ENCODE results near the gene IGHMBP2. TPM values are rescaled to one million over a fixed set of nuclear protein-coding genes. Genes with fewer than 3 reads are reported as not detected.
A peak's percentile ranks its signal among the peaks of the same experiment; 100 is the strongest.

The IGHMBP2 gene
- total and polyA plus RNA-seq, 2 of the 8 experiments (the other 6 are each of a cell fraction or from before 2014, with no cell fraction given), result 8.4 to 17.6 TPM

- ChIA-PET CTCF (ENCODE audit: partially characterized antibody) (interaction anchor here (0.7 to 1.1 kb wide), 4 partner anchors 13 to 55 kb away, joined by 3 to 4 read pairs (median 3); no protein-coding TSS in a partner anchor), POLR2A (ENCODE audit: partially characterized antibody) (interaction anchor here (0.6 to 1.0 kb wide), 3 partner anchors 18 to 1863 kb away, joined by 3 read pairs; partner anchors contain the start of gene C11orf24)
- Histone ChIP-seq H2AFZ (ENCODE audit: low read length) (no peak overlapping the region), H4K20me1 (replicated peaks in 1 of 2; ENCODE audit: control insufficient read depth in 1 of 2, insufficient read depth in 2 of 2, low read length in 2 of 2) (no peaks in the 10 kb centered on the region), H3K56ac (replicated peaks; ENCODE audit: insufficient read length, low read depth, low read length) (no peak overlapping the region), H3K23ac (ENCODE audit: insufficient read length) (no peak overlapping the region), H2BK5ac (ENCODE audit: low read depth, low read length) (no peak overlapping the region), H2BK20ac (ENCODE audit: low read length) (no peak overlapping the region), H3K27me3 (replicated peaks in 1 of 4; ENCODE audit: control insufficient read depth in 3 of 4, extremely low read depth in 1 of 4, insufficient read depth in 3 of 4, low read length in 3 of 4) (peaks cover 5 to 27% (median 14%) of the 10 kb centered on the region in 4 experiments; a peak in 6 of 7 replicates), H2BK12ac (ENCODE audit: low read depth, low read length) (no peak overlapping the region), H3K9me3 (ENCODE audit: insufficient read depth in 2 of 2, low read depth in 1 of 2, low read length in 1 of 2) (peaks cover 0 to 6% of the 10 kb centered on the region in 2 experiments; a peak in 1 of 4 replicates), H4K5ac (ENCODE audit: insufficient read length, low read depth, low read length) (no peak overlapping the region), H3K4me3 (ENCODE audit: extremely low read depth in 1 of 4, insufficient read depth in 2 of 4, low read depth in 3 of 4, low read length in 4 of 4) (no peak overlapping the region), H3K36me3 (ENCODE audit: control insufficient read depth in 2 of 4, insufficient read depth in 4 of 4, low read length in 3 of 4) (no peaks in the 10 kb centered on the region), H2BK120ac (replicated peaks; ENCODE audit: low read depth, low read length) (no peak overlapping the region), H3K9ac (replicated peaks in 1 of 4; ENCODE audit: extremely low read depth in 1 of 4, low read depth in 3 of 4, low read length in 3 of 4) (no peak overlapping the region), H3K79me1 (ENCODE audit: low read depth, low read length) (no peaks in the 10 kb centered on the region), H3K79me2 (ENCODE audit: control insufficient read depth in 1 of 2, insufficient read depth in 2 of 2, low read length in 2 of 2) (no peaks in the 10 kb centered on the region), H3K23me2 (ENCODE audit: low read depth, low read length) (peaks cover 11% of the 10 kb centered on the region; the same call in 1 of the 2 replicates), H2AK5ac (ENCODE audit: low read depth, low read length) (no peak overlapping the region), H2BK15ac (ENCODE audit: low read length) (no peak overlapping the region), H3K4ac (replicated peaks; ENCODE audit: insufficient read length, low read depth, low read length) (no peak overlapping the region), H3K14ac (ENCODE audit: insufficient read length) (no peak overlapping the region), H3K4me2 (ENCODE audit: insufficient read depth in 1 of 2, low read depth in 2 of 2, low read length in 2 of 2) (no peak overlapping the region; a peak in 1 of 4 replicates), H4K8ac (ENCODE audit: extremely low read depth, insufficient read depth, low read length) (no peak overlapping the region), H3K4me1 (replicated peaks in 1 of 4; ENCODE audit: control insufficient read depth in 3 of 4, insufficient read depth in 4 of 4, low read length in 3 of 4) (peaks cover 0 to 6% (median 1%) of the 10 kb centered on the region in 4 experiments; a peak in 3 of 7 replicates), H3K27ac (ENCODE audit: low read depth, low read length) (no peak overlapping the region), H4K91ac (replicated peaks; ENCODE audit: insufficient read length, low read length) (no peak overlapping the region), H3K18ac (ENCODE audit: extremely low read depth, low read length) (no peak overlapping the region)
- TF ChIP-seq CTCF (IDR thresholded peaks at IDR 0.05; ENCODE audit: control extremely low read depth in 1 of 3, insufficient read depth in 1 of 3, low read depth in 1 of 3, low read length in 3 of 3), result peak; percentile 10 to 23 (median 14); a peak in 2 of 4 replicates
- peak in 1 of 2 experiments; percentile 20; a peak in 1 of 4 replicates for TF ChIP-seq RAD21 (IDR thresholded peaks at IDR 0.05 in 1 of 2, conservative IDR thresholded peaks at IDR 0.05 in 1 of 2; ENCODE audit: low read depth in 2 of 2, low read length in 2 of 2)
- no peak for TF ChIP-seq PHF8 (conservative IDR thresholded peaks at IDR 0.05; ENCODE audit: low read depth, low read length)
- FAIRE-seq (no peak), DNase-seq (ENCODE audit: low read depth in 1 of 2, low spot score in 2 of 2) (no peak)
- 72% methylated on average over 8 of the region's 8 CpGs; no CpG with 5 or more reads in 1 of the 2 experiments for WGBS, 2 experiments (ENCODE audit: extremely low coverage in 1 of 2, insufficient coverage in 1 of 2, insufficient read length in 1 of 2, insufficient replicate concordance in 2 of 2, low coverage in 1 of 2, low lambda C conversion rate in 2 of 2, missing lambda C conversion rate in 1 of 2)
Measured at GRCh38 chr11:68857037-68857586, 46.6 kb upstream of the IGHMBP2 start.

Data from H1 (cell line).